HG03520 (cell line): Measurements from ENCODE around the gene SLC9A8.
"Not testable (repeated sequence)": the region's sequence is repeated elsewhere in the genome, so short reads cannot be mapped to it uniquely, and the experiment has no call there.

Experiments
- ATAC-seq: cut with Tn5 transposase; IDR thresholded peaks from one replicate; pipeline ENCODE4 v1.9.1; 2021; ENCODE audit warnings: mild to moderate bottlenecking, moderate library complexity; ENCODE audit not compliant: unreplicated experiment

Gene SLC9A8

DNA sequence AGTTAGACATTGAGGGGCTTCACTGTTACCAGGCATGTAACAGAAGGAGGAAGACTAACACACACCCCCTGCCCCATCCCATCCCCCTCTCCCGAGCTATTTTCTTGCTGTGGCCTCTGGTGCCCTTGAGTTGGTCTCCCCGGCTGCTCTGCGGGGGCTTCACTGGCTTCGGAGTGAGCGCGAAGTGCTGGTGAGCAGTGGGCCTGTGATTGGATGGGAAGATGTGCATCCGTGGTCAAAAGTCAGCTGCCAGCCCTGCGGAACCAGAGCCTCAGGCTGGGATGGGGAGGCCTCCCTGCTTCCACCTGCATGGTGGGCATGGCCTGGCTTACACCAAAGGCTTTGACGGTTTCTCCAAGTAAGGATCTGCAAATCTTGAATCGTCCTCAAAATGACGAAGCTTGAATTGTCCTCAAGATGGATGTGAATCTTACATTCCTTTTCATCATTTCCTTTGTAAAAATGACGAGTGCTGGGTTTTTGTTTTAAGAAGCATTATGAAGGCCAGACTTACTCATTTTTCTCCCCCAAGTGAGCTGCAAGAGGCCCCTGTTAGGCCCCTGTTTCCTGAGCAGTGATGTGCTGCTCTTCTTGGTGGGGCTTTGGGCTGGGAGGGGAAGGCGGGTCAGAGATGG lies 79.0 kb downstream of the SLC9A8 start:
- no peak for ATAC-seq

DNA sequence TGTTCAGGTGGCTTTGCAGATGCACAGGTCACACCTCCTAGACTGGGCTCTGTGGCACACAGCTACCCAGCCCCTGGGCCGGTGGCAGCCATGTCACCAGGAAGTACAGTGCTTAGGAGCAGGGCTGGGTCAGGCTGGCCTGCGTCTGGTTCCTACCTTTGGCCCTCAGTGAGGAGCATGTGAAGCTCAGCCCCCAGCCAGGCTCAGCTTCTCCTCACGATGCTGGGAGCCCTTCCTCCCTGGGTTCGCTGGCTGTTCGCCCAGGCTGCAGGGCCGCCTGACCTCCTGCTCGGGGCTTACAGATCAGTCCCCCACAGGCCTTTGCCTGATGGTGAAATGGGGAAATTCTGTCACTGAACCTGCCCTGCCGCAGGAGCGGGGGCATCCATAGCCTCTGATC lies 79.6 kb downstream of the SLC9A8 start:
- ATAC-seq, result no peak

DNA sequence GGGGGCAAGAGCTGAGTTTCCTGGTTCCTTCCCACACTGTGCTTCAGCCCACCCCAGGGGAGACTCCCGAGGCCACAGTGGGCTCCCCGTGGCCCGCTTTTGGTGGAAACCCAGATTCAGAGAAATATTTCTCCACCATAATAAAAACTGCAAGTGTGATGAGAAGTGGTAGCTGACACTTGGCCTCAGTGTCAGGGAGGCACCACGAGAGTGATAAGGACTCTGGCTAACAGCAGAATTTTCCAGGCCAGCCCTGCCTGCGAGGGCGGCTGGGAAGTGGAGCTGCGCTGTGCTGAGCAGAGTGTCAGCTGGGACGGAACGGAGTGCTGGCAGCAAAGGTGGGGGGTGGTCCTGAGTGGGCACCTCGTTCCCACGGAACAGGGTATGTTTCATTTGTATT lies 80.2 kb downstream of the SLC9A8 start:
- ATAC-seq, result no peak

DNA sequence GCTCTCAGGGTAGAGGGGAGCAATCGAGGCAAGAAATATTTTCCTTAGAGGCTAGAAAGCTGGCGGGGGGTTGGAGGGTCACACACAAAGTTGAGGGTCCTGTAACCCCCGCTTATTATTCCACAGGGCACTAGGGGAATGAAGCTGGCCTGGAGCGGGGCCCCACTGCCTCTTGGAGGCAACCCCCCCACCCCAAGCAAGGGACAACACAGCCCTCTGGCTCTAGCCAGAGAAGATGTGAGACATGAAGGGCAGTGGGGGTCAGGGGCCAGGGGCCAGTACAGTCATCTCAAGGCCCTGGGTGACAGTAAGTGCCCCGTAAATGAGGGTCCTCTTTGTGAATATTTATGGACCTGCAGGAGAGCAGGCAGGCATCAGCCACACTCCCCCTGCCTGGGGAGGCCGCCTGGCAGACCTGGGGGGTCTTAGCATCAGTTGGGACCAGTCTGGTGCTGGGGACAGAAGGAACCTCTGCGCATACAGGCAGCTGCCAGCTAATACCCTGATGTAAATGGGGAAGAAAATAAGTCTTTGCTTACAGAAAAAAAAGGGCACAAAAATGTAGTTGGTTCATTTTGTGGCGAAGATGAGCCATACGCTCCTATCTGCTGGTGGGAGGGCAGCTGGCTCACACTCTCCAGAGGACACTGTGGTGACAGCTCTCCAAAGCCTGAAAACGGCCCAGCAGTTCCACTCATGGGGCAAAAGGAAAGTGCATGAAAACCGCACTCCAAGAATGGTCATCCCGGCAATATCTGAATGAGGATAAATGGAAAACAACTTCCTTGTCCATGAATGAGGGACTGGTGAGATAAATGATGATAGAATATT lies 80.8 kb downstream of the SLC9A8 start:
- ATAC-seq, result no peak

DNA sequence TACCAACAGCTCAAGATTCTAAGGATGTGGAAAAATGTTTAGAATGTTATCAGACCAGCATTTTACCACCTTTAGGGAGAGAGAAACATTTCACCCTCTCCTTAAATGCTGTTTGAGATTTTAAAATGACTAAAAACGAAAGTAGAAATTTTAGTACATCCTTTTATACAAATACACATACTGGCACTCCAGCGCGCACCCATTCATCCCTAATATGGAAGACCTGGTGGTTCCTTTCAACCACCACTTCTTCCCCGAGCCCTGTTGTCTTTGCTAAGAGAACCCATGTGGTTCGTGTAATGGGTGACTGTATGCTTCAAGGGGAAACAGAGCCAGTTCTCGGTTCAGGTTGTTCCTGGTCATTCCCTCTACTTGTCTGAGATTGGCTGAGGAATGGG lies 81.4 kb downstream of the SLC9A8 start:
- ATAC-seq, result no peak

DNA sequence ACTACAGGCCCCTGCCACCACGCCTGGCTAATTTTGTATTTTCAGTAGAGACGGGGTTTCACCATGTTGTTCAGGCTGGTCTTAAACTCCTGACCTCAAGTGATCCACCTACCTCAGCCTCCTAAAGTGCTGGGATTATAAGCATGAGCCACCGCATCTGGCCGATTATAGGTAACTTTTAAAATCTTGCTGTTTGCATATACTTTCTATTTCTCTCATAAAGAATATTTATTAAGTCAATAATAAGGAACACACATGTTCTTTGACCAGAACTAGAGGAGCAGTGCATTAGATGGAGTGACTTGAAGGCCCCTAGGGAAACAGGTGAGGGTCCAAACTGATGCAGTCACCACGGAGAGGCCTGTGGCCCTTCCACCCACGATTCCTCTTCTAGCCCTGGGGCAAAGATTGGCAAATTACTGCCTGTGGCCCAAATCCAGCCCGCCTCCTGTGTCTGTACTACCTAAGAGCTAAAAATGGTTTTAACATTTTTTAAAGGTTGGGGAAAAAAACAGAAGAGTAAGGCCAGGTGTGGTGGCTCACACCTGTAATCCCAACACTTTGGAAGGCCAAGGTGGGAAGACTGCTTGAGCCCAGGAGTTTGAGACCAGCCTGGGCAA lies 83.0 kb downstream of the SLC9A8 start:
- not testable (repeated sequence) for ATAC-seq

DNA sequence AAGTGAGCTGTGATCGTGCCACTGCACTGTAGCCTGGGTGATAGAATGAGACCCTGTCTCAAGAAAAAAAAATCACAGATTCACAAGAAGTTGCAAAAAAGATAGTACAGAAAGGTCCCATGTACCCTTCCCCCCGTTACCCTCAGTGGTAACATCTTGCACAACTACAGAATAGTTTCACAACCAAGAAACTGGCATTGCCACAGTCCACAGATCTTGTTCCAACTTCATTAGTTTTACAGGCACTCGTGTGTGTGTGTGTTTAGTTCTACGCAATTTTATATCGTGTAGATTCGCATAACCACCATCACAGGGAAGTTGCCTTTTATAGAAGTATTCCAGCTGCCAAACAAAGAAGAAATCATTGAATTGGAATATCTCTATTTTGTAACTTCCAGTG lies 83.6 kb downstream of the SLC9A8 start:
- no peak for ATAC-seq

DNA sequence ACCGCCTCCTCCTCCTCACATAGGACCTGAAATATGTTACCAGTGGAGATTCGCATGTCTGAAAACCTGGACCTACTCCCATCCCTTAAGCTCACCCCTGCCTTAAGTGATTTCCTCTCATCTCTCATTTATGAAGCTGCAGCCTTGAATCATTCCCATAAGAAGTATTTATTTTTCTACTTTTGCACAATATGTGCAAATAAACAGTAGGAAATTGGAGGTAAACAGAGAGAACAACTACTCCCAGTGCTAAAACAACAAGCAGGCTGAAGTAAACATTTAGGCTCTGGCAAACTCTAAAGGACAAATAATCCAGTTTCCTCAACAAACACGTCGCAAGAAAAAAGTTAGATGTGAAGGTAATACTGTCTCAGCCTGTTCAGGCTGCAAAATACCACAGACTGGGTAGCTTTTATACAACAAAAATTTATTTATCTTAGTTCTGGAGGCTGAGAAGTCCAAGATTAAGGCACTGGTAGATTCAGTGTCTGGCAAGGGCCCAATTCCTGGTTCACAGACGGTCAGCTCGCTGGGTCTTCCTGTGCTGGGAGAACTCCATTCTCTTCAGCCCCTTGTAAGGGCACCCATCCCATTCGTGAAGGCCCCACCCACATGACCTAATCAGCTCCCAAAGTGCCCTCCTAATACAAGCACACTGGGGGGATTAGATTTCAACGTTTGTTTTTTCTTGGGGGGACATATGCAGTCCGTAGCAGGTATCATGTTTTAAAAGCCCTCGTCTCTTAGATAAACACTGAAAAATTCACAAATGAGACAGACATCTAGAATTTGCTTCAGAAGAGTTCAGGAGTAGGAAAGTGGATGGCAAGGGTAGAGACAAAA lies 87.1 kb downstream of the SLC9A8 start:
- no peak for ATAC-seq

DNA sequence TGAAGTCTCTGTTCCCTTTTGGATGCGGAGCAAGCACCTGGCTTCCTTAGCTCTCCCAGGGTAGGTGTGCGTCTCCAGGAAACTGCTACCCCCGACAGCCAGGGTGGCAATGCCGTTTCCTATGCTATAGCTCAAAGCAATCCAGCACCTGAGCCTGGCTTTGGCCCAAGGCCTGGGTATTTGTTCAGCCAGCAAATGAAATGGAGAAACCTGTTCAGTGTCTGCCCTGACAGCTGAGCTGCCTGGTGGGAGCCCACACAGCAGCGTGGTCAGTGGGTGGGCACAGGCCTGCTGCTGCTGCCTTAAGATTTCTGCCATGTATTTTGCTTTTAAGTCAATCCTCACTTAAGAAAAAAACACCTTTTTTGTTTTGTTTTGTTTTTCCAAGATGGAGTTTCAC lies 89.0 kb downstream of the SLC9A8 start:
- ATAC-seq, result no peak

DNA sequence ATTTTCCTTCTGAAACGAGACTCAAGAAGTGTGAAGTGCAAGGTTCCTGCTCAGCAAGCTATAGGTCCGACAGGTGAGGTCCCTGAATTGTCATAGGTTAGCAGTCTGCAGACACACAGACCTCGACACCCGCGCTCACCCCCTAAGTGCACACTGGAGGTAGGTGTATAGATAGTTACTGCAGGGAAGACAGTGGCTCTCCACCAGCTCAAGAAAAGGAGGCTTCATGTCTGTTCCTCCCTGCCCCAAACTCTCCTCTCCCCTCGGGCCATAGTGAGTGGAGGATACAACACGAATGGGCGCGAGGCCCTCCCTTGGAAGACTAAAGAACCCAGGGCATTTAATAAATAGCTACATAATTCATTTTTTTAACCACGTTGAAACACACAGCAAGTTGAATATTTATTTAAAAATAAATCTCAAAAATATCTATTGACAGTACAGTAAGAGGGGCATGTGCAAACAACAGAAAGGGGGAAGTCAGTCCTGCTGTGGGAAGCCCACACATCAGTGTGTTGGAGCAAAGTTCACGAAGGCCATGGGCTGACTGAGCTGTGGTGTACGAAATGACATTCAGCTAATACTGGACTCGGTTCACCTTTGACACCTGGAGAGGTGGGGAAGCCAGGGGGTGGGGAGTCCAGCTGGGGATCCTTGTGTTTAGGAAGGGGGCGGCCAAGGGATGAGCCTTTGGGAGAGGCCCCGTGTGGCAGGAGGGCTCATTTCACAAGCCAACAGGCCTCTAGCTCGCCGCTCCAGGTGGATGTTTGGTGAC lies 92.0 kb downstream of the SLC9A8 start:
- ATAC-seq, result no peak

DNA sequence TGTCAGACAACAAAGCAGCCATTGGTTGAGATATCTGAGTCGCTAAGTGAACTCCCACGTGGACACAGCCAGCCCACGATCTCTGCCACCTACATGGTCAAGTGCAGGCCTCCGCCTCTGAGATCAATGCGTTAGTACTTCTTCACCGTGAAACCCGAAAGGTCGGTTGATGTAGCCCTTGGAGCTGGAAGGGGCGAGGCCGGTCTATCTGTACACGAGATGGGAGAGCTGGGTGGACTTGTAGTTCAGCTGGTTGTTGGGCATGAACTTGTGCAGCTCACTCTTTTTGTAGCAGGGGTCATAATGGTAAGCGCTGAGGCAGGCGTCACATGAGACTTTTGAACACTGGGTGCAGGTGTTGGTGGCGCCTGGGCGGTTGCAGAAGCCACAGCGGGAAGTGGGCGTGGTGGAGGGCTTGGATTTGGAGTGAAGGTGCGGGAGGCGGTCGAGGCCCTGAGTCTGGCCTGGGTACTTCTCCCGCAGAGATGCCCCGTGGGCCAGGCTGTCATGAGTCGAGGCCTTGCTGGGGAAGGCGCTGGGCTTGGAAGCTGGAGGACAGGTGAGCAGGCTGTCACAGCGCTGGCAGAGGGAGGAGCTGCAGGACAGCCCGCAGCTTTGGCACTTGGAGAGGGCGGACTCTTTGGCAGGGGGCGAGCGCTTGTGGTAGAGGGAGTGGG lies 92.9 kb downstream of the SLC9A8 start:
- no peak for ATAC-seq

DNA sequence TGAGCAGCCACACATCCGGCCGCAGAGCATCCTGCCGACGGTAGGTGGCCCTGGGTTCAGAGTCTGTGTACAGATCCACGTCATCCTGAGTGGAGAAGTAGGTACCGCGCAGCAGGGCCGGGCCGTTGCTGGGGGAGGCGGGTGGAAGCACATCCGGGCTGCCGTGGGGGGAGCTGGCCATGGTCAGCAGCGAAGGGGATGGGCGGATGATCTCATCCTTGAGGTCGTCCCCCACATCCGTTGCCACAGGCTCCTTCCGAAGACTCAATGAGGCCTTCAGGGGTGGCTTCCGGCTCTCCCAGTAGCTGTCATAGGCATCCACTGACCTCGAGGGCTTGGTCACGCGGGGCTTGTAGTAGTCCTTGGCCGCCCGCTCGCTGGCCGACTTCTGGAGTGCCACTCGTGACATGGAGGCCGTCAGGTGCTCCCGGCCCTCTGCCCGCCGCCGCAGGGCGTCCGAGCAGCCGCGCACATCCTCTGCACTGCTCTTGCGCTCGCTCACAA lies 93.5 kb downstream of the SLC9A8 start:
- ATAC-seq, result no peak

DNA sequence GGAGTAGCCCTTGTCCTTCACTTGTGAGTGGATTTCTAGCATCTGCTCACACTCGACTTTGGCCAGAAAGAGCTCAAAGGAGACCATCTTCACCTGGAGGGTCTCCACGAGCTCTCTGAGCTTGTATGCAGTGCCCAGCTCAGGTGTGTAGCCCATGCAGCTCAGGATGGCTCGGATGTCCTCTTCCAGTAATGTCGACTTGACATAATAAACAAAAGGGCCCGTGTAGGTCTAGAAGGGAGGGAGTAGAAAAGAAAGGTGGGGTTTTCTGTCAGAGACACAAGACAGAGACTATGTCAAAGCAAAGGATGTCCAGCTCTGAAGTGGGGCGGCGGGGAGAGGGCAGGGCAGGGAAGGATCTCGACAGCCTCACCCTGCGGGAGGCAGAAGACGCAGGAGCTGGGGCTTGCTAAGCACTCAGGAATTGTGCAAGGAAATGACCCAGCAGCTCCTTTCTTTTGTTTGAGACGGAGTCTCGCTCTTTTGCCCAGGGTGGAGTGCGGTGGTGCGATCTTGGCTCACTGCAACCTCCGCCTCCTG lies 94.1 kb downstream of the SLC9A8 start:
- no peak for ATAC-seq

DNA sequence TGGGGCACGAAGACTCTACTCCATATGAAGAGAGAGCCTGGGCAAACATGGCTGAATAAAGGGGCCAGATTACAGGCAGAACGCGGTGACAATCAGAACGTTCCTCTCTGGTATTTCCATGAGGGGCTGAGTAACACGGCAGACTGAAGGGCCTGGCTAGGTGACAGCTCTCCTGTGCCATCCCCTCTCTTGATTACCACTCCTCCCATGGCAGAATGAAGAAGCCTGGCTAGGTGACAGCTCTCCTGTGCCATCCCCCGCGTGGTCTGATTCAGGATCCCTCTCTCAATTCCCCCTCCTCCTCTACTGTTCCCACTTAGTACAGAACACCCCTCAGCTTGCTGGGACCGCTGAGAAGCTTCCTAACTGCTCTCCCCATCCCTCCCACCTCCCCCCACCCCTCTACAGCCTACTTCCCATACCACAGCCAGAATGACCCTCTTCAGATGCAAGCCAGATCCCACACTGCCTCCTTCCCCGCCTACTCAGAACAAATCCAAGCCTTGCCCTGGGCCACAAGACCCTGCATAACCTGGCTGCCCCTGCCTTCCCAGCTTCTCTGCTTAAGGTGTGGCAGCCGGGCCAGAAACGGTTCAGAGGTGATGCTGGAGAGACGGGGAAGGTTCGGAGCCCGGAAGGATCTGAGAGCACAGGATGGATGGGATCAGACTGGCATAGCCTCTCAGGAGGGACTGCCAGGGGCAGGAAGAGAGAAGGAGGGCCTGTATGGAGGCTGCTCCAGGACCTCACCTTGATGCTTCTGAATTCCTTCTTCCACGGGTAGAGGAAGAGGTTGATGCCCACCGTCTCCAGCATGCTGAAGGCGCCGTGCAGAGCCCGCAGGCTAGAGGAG lies 95.0 kb downstream of the SLC9A8 start:
- ATAC-seq, result no peak

DNA sequence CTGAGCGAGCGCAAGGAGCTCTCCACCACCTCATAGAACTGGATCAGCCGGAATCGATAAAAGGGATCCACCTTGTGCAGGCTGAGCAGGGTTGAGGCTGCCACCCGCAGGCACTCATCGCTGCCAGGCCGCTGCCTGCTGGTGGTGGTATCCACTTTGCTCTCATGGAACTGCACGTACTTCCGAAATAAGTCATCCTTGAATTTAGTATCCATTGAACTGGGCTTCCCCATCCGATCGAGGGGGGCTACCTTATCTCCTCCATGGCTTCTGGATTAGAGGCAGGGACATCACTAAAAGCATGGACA lies 95.6 kb downstream of the SLC9A8 start:
- no peak for ATAC-seq

DNA sequence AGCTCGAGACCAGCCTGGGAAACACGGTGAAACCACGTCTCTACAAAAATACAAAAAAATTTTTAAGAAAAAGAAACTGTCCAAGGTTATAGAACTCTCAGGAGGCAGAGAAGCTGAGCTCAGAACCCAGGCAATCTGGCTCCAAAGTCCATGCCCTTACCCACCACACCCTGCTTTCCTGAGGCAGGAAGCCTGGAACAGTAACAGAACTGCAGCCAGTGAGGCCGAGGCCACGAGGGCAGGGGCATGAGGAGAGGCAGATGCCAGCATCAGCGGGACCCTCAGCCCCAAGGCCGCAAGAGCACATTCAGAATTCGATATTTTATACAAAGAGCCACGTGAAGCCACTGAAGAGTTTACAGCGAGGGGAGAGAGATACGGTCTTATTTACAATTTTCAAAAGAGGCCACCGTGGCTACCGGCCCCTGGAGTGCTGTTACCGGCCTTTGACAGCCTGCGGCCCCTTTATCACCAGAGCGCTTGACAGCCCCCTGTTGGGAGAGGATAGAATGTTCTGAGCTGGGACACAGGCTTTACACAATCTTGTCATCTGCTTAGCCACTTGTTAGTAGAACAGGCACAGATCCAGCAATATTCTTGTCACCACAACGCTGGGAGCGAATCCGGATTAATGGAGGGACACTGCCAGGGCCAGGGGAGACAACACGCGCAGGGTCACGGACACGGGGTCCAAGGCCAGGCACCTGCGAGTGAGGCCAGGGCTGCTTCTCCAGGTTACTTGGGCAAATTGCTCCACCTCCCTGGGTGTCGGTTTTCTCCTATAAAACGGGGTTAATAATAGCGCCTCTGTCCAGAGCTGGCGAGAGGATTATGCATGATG lies 97.1 kb downstream of the SLC9A8 start:
- ATAC-seq, result no peak

DNA sequence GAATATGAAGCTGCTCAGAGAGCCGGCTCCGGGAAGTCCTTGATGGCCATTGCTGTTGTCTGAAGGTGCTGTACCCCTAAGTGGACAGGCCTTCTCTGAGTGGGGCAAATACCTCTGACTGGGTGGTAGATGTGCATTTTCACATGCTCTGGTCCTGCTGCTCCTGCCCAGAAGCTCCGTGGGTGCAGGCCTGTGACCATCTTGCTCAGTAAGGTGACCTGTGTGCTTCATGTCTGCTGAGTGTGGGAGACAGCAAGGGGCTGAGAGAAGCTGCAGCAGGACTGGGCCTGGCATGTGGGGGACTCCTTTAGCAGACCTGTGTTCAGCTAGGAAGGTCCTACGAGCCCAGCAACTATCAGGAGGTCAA lies 97.7 kb downstream of the SLC9A8 start:
- ATAC-seq, result no peak
